Putamen (tissue), 1 donor: ENCODE data around the gene GLYAT.
"Not testable (repeated sequence)": the region's sequence is repeated elsewhere in the genome, so short reads cannot be mapped to it uniquely, and the experiment has no call there.

ENCODE experiments used
- DNase-seq: peaks from one replicate; pipeline ENCODE4 v3.0.0-alpha.2; 2016; ENCODE audit warnings: low spot score

GLYAT gene

DNA sequence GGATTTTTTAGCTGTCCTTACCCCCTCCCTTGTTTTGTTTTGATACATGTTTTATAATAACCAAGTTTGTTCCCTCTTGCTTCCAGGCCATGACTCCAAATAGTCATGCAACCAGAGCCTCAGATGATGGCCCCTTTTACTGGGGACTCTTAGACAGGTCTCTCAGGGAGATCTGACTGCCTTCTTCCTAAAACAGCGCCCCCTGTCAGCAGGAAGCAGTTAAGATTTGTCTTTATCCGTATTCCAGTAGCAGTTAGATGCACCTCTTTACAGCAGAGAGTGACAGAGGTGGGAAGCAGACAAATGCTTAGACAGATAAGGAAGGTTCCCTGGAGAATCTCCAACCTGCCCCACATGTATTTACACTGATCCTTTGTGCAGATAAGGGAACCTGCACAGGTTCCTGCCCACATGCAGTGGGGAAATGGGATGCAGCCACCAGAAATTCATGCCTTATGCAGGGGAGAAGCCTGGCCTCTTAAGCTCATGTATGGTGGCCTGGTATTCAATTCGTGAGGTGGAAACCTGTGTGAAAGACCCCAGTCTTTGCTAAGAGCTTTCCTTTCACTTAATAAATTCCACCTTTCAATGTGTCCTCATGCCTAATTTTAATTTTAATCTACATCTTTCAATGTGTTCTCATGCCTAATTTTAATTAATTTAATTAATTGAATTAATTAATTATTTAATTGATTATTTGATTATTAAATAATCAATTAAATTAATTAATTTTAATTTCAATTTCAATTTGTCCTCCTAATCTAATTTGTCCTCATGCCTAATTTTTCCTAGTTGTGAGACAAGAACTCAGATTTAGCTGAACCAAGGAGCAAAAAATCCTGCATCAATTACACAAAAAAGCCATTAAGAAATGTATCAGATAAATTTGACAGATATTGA is 11.5 kb upstream of the GLYAT start:
- DNase-seq: no peak

DNA sequence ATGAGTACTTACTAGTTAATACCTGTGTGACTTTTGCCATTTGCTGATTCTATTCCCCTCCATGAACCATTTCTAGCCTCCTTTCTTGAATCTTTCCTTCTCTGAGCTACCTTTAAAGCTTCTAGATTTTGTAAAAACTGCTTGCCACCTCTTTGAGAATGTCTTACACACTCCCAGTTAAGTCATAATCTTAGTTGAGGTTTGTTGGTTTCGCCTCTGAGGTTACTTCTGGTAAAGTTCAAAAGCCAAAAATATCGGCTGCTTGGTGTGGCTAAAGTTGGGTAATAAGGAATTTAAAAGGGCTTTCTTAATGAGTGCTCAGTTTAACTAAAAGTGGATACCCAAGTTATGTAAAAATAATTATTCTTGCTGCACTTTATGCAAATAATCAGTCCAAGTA is 10.4 kb upstream of the GLYAT start:
- DNase-seq: no peak

DNA sequence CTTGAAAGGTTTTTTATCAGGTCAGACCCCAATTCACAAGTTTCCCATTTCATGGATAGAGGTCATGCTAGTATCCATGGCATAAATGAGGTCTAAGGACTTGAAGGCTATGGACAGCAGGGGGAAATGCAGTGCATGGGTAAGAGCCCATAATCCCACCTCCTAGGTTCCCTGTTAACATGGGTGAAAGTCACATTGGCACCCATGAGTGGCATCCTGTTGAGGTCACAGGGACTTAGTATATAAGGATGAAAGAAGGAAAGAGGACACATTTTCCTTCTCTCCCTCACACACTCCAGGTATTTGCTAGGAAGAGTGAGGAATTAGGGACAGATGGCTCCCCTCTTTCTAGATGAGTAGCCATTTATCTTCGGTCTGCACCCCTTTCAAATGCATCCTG is 9.4 kb upstream of the GLYAT start:
- no peak for DNase-seq

GRCh38 chr11:58740447-58740846 is 8.7 kb upstream of the GLYAT start:
- DNase-seq: no peak

DNA sequence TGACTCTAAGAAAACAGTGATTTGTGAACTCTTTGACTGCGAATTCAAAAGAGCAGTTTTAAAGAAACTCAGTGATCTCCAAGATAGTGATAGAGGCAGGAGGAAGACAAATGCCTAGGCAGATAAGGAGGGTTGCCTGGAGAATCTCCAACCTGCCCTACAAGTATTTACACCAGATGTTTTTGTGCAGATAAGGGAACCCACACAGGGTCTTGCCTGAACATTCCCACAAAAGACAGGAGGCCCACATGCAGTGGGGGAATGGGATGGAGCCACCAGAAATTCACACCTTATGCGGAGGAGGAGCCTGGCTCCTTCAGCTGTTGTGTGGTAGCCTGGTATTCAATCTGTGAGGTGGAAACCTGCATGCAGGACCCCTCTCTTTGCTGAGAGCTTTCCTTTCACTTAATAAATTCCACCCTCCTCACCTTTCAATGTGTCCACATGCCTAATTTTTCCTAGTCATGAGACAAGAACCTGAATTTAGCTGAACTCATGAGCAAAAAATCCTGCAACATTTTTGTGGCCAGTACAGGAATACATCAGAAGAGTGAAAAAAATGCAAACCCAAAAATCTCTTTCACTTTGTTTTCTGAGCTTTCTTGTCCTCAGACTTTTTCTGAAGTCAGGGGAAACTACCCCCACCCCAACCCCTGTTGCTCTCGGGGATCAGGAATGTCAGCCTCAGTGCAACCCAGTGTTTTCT is 8.1 kb upstream of the GLYAT start:
- DNase-seq: no peak

DNA sequence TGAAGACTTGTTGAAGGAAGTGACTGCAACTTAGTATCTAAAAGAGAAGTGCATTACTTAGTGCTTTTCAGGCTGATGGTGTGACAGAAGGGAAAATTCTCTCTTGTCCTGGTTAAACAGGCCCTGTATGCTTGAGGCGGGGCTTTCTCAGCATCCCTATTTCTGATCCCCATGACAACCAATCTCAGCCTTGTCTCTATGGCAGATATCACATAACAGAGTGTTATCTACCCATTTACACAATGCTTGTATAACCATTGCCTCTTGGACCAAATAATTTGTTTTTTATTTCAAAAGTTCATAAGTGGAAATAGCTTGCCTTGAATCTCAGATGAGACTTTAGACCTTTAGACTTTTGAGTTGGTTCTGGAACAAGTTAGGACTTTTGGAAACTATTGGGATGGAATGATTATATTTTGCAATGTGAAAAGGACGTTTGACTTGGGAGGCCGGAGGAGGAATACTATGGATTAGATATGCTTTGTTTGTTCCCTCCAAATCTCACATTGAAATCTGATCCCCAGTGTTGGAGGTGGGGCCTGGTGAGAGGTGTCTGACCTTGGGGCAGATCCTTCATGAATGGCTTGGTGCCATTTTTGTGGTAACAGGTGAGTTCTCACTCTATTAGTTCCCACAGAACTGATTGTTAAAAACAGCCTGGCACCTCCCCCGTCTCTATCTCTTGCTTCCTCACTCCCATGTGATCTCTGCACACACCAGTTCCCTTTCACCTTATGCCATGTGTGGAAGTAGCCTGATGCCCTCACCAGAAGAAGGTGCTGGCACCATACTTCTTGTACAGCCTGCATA is 3.1 kb upstream of the GLYAT start:
- no peak for DNase-seq

DNA sequence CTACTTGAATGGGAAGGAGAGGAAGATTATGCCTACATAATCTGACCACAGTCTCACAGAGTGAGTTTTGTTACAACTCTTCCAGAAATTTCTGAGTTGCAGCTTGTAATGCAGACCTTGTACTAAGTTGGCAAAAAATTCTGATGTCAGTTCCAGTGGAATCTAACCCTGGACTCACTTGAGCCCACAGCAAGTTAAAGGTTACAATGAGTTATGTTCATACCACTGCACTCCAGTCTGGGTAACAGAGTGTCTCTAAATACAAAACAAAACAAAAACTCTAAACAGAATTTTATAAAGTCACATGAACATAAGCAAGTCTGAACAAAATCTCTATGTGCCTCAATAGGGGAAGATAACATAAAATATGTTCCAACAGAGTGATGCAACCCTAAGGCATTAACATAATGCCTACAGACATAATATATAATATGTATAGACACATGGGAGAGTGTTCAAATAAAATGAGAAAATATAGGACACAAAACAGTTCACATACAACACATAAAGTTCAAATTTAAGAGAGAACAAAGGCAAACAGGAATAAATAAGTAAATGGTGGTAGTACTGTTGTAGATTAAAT is 1.1 kb downstream of the GLYAT start:
- no peak for DNase-seq

- DNase-seq: no peak
These were observed 4.3 kb downstream of the GLYAT start for GRCh38 chr11:58727415-58727797.

- no peak for DNase-seq
These were observed 4.9 kb downstream of the GLYAT start for GRCh38 chr11:58726737-58727414.

DNA sequence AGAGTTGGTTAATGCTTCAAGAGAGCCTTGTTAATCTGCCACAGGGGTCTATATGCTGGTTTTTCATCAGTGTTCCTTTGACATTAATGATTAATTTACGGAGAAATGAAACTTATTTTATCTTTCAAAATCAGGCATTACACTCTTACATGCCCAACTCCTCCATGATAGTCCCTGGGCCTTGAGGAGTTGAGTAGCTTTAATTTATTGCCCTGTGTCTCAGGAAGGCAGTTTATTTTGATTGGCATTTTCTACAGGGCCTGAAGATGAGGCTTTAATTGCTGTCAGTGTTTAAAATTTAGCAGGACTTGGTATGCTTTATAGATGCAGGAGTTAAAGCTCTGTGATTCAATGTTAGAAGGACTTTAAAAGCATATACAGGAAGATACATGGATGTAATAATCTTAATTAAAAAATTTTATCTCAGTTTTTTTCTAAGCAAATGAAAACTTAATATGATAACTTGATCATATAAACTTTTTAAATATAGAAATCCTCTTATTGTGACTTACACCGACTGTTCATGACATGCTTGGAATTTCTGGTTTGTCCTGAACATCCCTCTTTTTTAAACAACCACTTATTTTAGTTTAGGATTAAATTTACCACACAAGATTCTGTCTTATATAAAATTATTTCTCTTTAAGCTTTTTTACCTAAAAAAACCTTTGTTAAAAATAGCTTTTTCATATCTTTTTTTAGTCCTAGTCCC is 12.2 kb downstream of the GLYAT start:
- no peak for DNase-seq

GRCh38 chr11:58712531-58712930 is 19.2 kb downstream of the GLYAT start:
- DNase-seq: no peak

DNA sequence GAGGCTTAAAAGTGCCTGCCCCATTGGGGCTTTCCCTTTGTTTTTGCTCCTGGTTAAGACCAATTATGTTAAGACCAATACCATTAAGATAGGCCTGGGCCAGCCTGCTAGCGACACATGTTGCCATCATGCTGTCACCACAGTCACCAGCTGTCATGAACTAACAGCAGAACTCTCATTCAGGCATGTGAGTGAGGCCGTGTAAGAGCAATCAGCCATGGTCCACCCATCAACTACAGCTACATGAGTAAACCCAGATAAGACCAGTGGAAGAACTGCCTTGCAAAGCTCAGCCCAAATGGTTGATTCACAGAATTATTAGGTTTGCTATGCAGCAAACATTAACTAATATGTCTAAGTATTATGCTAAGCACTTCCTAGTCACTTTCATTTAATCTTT is 19.9 kb downstream of the GLYAT start:
- no peak for DNase-seq

DNA sequence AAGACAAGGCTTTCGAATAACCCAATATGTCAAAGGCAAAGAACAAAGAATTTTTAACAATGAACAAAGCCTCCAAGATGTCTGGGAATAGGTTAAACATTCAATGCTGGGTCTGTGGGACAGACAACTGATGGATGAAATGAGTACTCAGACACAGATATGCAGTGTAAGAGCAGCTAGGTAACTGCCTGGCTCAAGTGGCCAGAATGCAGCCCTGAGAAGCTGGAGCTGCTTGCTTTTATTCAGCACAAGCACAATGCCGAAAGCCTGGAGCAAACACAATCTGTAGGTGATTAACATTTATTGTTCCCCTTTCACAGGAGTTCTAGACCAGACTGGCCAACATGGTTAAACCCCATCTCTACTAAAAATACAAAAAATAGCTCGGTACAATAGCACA is 24.0 kb downstream of the GLYAT start:
- no peak for DNase-seq

DNA sequence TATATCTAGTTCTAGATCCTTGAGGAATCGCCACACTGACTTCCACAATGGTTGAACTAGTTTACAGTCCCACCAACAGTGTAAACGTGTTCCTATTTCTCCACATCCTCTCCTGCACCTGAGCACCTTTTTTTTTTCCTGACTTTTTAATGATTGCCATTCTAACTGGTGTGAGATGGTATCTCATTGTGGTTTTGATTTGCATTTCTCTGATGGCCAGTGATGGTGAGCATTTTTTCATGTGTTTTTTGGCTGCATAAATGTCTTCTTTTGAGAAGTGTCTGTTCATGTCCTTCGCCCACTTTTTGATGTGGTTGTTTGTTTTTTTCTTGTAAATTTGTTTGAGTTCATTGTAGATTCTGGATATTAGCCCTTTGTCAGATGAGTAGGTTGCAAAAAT is 34.9 kb downstream of the GLYAT start:
- DNase-seq: not testable (repeated sequence)

- no peak for DNase-seq
These were observed 38.7 kb downstream of the GLYAT start for GRCh38 chr11:58693026-58693425.

DNA sequence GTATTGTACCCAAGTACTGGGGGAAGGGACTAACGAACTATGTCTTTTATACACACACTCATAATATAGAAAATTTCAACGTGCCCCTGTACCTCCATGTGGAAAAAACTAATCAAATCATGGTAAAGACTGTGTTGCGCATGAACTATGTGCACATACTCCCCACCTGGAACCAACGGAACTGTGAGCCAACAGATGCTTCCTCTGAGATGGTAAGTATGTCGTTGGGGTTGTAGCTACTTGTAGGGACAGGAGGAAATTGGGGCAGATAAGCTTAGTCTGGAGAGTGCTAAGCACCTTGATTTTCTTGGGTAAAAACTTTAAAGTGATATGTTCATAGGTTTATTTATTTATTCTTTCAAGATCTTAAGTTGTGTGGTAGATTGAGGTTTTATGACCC is 40.1 kb downstream of the GLYAT start:
- no peak for DNase-seq

DNA sequence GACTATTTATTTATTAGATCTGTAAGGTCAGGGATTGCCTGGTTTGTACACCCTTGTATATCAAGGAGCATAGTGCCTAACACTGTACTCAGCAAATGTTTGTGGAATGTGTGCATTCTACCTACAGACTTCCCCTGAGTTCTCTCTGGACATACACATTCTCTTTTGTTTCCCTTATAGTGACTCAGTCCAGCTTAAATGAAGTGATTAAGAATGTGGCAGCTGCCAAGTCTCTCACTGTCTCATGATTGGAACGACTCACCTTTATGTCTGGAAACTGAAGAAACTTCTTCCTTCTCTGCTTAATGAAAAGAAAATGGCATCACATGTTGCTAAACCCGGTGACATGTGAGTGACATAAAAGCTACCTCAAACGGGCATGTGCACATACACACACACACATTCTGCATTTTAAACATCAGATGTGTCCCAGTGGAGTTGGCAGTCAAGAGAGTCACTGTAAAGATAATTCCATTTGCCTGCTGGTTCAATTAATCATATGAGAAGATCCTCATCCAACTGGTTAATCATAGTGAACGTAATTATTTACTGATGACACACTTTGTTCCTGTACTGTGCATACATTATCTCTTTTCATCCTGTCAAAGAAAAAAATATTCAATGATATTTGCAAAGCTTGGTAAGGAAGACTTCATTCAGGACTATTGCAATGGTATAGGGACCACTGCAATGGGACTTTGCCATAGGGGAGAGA is 42.8 kb downstream of the GLYAT start:
- no peak for DNase-seq

GRCh38 chr11:58685973-58686722 is 45.6 kb downstream of the GLYAT start:
- no peak for DNase-seq

DNA sequence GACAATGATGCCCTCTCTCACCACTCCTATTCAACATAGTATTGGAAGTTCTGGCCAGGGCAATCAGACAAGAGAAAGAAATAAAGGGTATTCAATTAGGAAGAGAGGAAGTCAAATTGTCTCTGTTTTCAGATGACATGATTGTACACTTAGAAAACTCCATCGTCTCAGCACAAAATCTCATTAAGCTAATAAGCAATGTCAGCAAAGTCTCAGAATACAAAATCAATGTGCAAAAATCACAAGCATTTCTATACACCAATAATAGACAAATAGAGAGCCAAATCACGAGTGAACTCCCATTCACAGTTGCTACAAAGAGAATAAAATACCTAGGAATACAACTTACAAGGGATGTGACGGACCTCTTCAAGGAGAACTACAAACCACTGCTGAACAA is 49.1 kb downstream of the GLYAT start:
- DNase-seq: not testable (repeated sequence)

DNA sequence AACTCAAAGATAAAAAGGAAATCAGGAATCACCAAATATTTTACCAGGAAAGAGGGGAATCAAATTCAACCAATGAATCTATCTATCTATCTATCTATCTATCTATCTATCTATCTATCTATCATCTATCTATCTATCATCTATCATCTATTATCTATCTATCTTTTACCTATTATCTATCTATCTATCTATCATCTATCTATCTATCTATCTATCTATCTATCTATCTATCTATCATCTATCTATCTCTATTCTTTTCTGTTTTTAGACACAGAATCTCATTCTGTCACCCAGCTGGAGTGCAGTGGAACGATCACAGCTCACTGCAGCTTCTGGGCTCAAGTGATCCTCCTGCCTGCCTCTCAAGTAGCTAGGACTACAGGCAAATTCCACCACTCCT is 54.2 kb downstream of the GLYAT start:
- not testable (repeated sequence) for DNase-seq
